Ovary (tissue), 9 donors: ENCODE data around the gene NCAM1. TPM values are rescaled to one million over a fixed set of nuclear protein-coding genes. Genes with fewer than 3 reads are reported as not detected.

Experiments
- DNase-seq, 5 donors: peaks; one replicate each; pipeline ENCODE4 v3.0.0-alpha.2; 2019 to 2020
- H3K27ac ChIP-seq, 2 donors: fragments of 200-600 bp; one replicate each; pipeline versions ENCODE4 v1.5.1 to v1.8.0; 2019 to 2022
- H3K27me3 ChIP-seq: fragments of 200-600 bp; one replicate; pipeline ENCODE4 v1.8.0; 2022
- H3K36me3 ChIP-seq: fragments of 200-600 bp; sonication (generic); one replicate; pipeline ENCODE4 v1.5.1; 2019
- H3K4me1 ChIP-seq: one replicate; pipeline ENCODE4 v1.8.1; 2013; ENCODE audit warnings: mild to moderate bottlenecking, moderate library complexity; ENCODE audit not compliant: insufficient read depth
- H3K4me3 ChIP-seq: fragments of 200-600 bp; sonication (generic); one replicate; pipeline ENCODE4 v1.5.1; 2017
- H3K9me3 ChIP-seq, 2 donors: fragments of 200-600 bp in 1 of 2; sonication (generic) in 1 of 2; one replicate each; pipeline versions ENCODE4 v1.5.1 to v1.8.1; 2013 to 2019; ENCODE audit warnings: mild to moderate bottlenecking in 1 of 2, moderate library complexity in 1 of 2
- CTCF ChIP-seq, 3 donors: fragments of 450-650 bp in 2 of 3; fragments of 200-600 bp in 1 of 3; IDR thresholded peaks; one replicate each; pipeline versions ENCODE4 v1.5.1 to v1.8.0; 2016 to 2022; ENCODE audit warnings: antibody characterized with exemption in 3 of 3, mild to moderate bottlenecking in 1 of 3
- EP300 ChIP-seq: sonication (generic); formaldehyde crosslinking; IDR thresholded peaks from one replicate; pipeline ENCODE4 v1.6.1; 2017; ENCODE audit warnings: antibody characterized with exemption
- POLR2A ChIP-seq: fragments of 450-650 bp; IDR thresholded peaks from one replicate; pipeline ENCODE4 v1.6.1; 2017; ENCODE audit warnings: antibody characterized with exemption, mild to moderate bottlenecking, moderate library complexity
- WGBS, 3 donors: extraction: QIAGEN DNeasy Blood & Tissue Kit in 1 of 3; methylation state at CpG; one replicate each; pipeline versions ENCODE4 v1.1.5 to v1.1.7; 2013 to 2017; 5-methylcytosine and 5-hydroxymethylcytosine counted together
- intact Hi-C, 4 donors: fragments of 100-400 bp; cut with DNase I; formaldehyde crosslinking; loops; one replicate each; pipeline versions ENCODE4 v1.11.0 to v1.15.1; 2022 to 2023
- polyA plus RNA-seq, 2 donors: library from polyadenylated mRNA; stranded (reverse); fragments of 200-250 nt in 1 of 2; fragments of 350-450 nt in 1 of 2; fragmentation: Illumina TruSeq in 1 of 2; extraction: RNeasy Lipid Tissue Mini Kit (QIAGEN cat#74804) in 1 of 2; gene quantifications; one replicate each; pipeline ENCODE4 v1.2.3, GENCODE V29; 2013 to 2014
- total RNA-seq, 7 donors: library from RNA; depleted of rRNA in 2 of 7; stranded (reverse); fragments of >200 nt in 2 of 7; fragmentation: NEBNext Ultra II Directional in 3 of 7; extraction: Animal tissue kit (Norgen Biotek cat#: 25700) in 3 of 7; gene quantifications; one replicate each; pipeline versions ENCODE4 v1.1.0 to v1.2.4, GENCODE V29; 2016 to 2023
- donor health status: DM: no; HTN: no; CAD: no; lungs with moderate emphysema.
- donor health status: DM: no; HTN: no; CAD: no.
- donor health status: Bipolar disorder and iron deficiency.
- donor health status: DM: yes; HTN: yes; CAD: no.
- donor health status: DM: no; HTN: no; CAD: no.
- donor health status: DM: yes; HTN: yes; CAD: no.

NCAM1 gene
- total and polyA plus RNA-seq, 9 donors, result 23.0 to 194 (median 106) TPM

DNA sequence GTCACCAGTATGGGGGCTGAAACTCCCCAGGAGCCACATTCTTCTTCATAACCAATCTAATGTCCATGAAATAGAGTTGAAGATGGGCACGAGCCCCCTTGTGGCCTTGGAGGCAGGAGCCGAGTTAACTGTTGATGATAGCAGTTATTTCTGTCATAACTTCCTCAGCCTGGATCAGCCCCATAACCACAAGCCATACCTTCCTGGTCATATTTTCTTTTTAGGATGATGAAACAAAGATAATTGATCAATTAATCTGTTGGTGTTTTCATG lies 288.2 kb downstream of the NCAM1 start:
- DNase-seq, result no peak
- no peak overlapping the region for H3K27ac ChIP-seq
- no peak for TF ChIP-seq EP300
- TF ChIP-seq CTCF (IDR thresholded peaks at IDR 0.05), result no peak
- no peak for TF ChIP-seq POLR2A
- no peaks in the 10 kb centered on the region for H3K36me3 ChIP-seq
- WGBS, 3 donors, result 6 to 23% (median 14%) methylated on average over 2 of the region's 2 CpGs
- no peaks in the 10 kb centered on the region for H3K9me3 ChIP-seq
- H3K4me3 ChIP-seq, result no peak overlapping the region
- no peaks in the 10 kb centered on the region for H3K27me3 ChIP-seq
- peaks cover 1% of the 10 kb centered on the region for H3K4me1 ChIP-seq
- intact Hi-C loops, result no loop called here

- no peak for DNase-seq
- no peak overlapping the region for H3K4me3 ChIP-seq
- intact Hi-C loops, result no loop called here
- H3K36me3 ChIP-seq, result no peaks in the 10 kb centered on the region
- 93 to 99% (median 95%) methylated on average over 6 of the region's 6 CpGs for WGBS, 3 donors
- TF ChIP-seq EP300, result no peak
- H3K4me1 ChIP-seq, result peaks cover 1% of the 10 kb centered on the region
- H3K27ac ChIP-seq, result no peak overlapping the region
- no peaks in the 10 kb centered on the region for H3K27me3 ChIP-seq
- H3K9me3 ChIP-seq, result no peaks in the 10 kb centered on the region
These were observed 288.6 kb downstream of the NCAM1 start for GRCh38 chr11:113249786-113250185.

DNA sequence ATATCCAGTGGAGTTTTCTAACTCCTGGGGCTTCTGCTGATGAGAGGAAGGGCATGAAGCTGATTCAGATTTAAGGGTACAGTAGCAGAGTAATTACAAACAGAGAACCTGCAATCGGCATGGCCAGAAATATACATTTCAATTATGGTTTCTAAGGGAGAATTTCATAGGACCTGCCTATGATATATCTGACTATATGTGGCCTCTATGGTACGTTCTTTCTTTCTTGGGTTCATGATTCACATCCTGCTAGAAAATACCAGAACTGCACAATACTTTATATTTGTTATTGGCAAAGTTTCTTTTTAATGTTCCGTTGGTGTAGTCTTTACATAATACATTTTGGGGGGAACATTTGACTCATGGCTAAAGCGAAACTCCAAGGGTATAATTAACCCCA lies 290.1 kb downstream of the NCAM1 start:
- intact Hi-C loops, result no loop called here
- no peaks in the 10 kb centered on the region for H3K27me3 ChIP-seq
- peaks cover 1% of the 10 kb centered on the region for H3K4me1 ChIP-seq
- H3K36me3 ChIP-seq, result no peaks in the 10 kb centered on the region
- DNase-seq, result no peak
- WGBS, 3 donors, result 88 to 93% (median 90%) methylated on average over 4 of the region's 4 CpGs
- H3K27ac ChIP-seq, result no peak overlapping the region
- no peak for TF ChIP-seq POLR2A
- no peak for TF ChIP-seq EP300
- no peak for TF ChIP-seq CTCF (IDR thresholded peaks at IDR 0.05)
- no peaks in the 10 kb centered on the region for H3K9me3 ChIP-seq
- no peak overlapping the region for H3K4me3 ChIP-seq

GRCh38 chr11:113253406-113253805 lies 292.2 kb downstream of the NCAM1 start:
- no peaks in the 10 kb centered on the region for H3K27me3 ChIP-seq
- H3K4me1 ChIP-seq, result peaks cover 1% of the 10 kb centered on the region
- intact Hi-C loops, result no loop called here
- H3K9me3 ChIP-seq, result no peaks in the 10 kb centered on the region
- H3K4me3 ChIP-seq, result no peak overlapping the region
- WGBS, 3 donors, result 62 to 83% (median 73%) methylated on average over 5 of the region's 5 CpGs
- no peak for TF ChIP-seq CTCF (IDR thresholded peaks at IDR 0.05)
- no peak for TF ChIP-seq POLR2A
- no peak for TF ChIP-seq EP300
- H3K36me3 ChIP-seq, result no peaks in the 10 kb centered on the region
- no peak for DNase-seq
- no peak overlapping the region for H3K27ac ChIP-seq

- 6 to 15% (median 12%) methylated on average over 4 of the region's 4 CpGs for WGBS, 3 donors
- no peak overlapping the region for H3K27ac ChIP-seq
These were observed 293.9 kb downstream of the NCAM1 start for GRCh38 chr11:113255096-113255495.

More at GRCh38 chr11:113255096-113255495, 293.9 kb downstream of the NCAM1 start:
- TF ChIP-seq EP300, result no peak
- no peak for TF ChIP-seq CTCF (IDR thresholded peaks at IDR 0.05)
- TF ChIP-seq POLR2A, result no peak
- Histone ChIP-seq H3K9me3 (no peaks in the 10 kb centered on the region), H3K27me3 (no peaks in the 10 kb centered on the region), H3K36me3 (no peaks in the 10 kb centered on the region), H3K4me1 (no peaks in the 10 kb centered on the region), H3K4me3 (no peak overlapping the region)
- intact Hi-C loops, result no loop called here
- no peak for DNase-seq
